HFF-Myc (cell line): ENCODE data around the gene SEC22C.

ENCODE experiments used
- DNase-seq: peaks from one replicate; pipeline ENCODE4 v3.0.0-alpha.2; 2011; ENCODE audit warnings: low read depth; ENCODE audit errors: extremely low read depth
- H3K4me3 ChIP-seq: replicated peaks from 2 replicates; pipeline ENCODE4 v1.5.1; 2011; ENCODE audit warnings: low read depth, mild to moderate bottlenecking, control low read depth, low read length
- CTCF ChIP-seq: IDR thresholded peaks from 2 replicates; pipeline ENCODE4 v1.5.1; 2012; ENCODE audit warnings: mild to moderate bottlenecking, low read depth, low read length, control low read depth; ENCODE audit errors: missing control alignments

The SEC22C gene

DNA sequence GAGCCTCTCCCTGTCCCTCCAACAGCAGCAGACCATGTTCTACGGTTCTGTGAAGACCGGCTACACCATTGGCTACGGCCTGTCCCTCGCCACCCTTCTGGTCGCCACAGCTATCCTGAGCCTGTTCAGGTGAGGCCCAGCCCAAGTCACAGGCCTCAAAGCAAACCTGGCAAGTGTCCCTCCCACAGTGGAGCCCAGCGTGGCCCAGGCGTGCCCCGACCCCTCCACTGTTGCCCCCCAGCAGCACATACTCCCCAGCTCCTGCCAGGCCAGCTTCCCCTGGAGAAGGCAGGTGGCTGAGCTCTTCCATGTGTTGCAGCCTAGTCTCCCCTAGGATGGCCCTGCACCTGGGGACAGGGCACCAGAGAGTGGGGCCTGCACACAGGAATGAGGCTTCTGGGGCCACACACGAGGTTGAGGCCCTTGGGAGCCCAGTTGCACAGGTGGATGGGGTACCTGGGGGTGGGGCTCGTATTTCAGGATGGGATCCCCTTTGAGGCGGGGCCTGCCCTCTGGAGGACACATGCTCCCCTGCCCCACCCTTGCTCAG is 54.3 kb downstream of the SEC22C start:
- no peak for DNase-seq
- H3K4me3 ChIP-seq: no peak overlapping the region
- no peak for TF ChIP-seq CTCF

DNA sequence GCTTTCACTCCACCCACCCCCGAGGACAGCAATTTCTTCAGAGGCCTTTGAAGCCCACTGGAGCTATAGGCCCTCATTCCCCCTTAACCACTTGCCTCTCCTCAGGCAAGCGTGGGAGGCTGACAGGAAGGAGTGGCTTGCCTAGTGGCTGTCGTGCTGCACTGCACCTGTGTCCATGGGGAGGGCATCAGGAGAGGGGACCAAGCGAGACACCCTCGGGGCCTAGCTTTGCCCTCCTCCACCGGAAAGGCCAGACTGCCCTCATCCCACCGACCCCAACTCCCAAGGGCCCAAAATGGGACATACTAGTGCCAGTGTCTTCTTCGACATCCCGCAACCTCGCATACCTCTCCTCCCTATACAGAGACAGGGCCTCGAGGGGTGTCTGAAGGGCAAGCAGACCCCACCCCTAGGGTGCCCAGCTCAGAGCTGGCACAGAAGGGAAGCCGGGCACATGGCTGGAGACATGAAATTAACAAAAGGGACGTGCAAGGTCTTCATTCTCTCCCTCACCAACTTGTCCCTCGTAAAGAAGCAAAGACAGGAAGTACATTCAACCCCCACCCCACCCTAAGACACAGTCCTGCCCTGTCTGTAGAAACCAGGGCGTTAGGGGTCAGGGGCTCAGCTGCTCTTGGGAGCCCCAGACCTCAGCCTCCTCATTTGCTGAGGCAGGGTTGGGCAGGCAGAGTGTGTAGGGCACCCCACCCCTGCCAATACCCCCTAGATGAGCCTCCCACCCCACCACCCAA is 55.0 kb downstream of the SEC22C start:
- no peak for TF ChIP-seq CTCF
- H3K4me3 ChIP-seq: no peak overlapping the region
- DNase-seq: no peak

DNA sequence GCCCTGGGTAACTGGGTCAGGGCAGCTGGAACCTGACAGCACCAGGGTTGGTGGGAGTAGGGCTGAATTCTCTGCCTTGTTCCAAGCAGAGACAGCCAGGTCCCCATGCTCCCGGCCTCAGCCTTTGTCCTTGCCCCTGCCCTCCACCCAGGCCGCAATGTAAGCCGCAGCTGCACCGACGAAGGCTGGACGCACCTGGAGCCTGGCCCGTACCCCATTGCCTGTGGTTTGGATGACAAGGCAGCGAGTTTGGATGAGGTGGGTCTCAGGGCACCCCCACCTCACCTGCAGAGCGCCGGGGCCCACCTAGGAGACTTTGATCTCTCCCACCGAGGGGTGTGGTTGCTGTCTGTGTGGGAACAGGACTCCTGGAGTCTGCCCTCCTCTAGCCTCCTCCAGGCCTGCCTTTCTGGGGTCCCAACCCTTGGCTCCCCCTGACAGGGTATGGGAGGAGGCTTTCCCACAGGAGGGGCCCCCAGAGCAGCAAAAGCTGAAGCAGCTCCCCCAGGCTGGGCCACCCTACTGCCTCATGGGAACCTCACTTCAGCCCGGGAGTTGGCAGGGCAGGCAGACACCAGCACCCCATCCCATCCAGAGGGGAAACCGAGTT is 55.9 kb downstream of the SEC22C start:
- no peak for DNase-seq
- TF ChIP-seq CTCF: no peak
- H3K4me3 ChIP-seq: no peak overlapping the region

- DNase-seq: no peak
- no peak for TF ChIP-seq CTCF
- no peak overlapping the region for H3K4me3 ChIP-seq
These were observed 56.6 kb downstream of the SEC22C start for GRCh38 chr3:42525212-42525611.

DNA sequence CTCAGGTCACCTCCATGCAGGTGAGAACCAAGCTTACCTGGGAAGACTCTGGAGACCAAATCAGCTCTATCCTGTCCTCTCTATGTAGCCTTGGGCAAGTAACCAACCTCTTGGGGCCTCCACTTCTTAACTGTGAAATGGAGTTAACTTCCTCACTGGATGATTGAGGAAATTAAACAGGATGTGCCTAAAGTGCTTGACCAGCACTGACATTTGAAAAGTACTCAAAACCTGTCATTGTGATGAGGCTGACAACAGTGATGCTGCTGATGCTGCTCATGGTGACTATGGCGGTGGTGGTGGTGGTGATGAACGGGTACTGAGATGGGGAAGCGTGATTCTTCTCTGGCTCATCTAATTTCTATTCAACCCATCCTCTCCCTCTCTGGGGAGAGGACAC is 57.0 kb downstream of the SEC22C start:
- no peak for TF ChIP-seq CTCF

GRCh38 chr3:42520906-42521305 is 60.9 kb downstream of the SEC22C start:
- H3K4me3 ChIP-seq: no peak overlapping the region
- TF ChIP-seq CTCF: no peak
- no peak for DNase-seq

More for the DNA sequence above, 57.0 kb downstream of the SEC22C start:
- DNase-seq: no peak
- no peak overlapping the region for H3K4me3 ChIP-seq
